ENCODE results near the gene PROB1. TPM values are rescaled to one million over a fixed set of nuclear protein-coding genes. Genes with fewer than 3 reads are reported as not detected.
"Not testable (repeated sequence)": the region's sequence is repeated elsewhere in the genome, so short reads cannot be mapped to it uniquely, and the experiment has no call there.

The PROB1 gene
- total RNA-seq, 1 donor from 2014 or later, result 2.7 TPM

GRCh38 chr5:139381837-139382761 is 12.8 kb downstream of the PROB1 start:
- no peak for DNase-seq (ENCODE audit: extremely low read depth, low read depth, low spot score)

- no peak for DNase-seq (ENCODE audit: extremely low read depth, low read depth, low spot score)
Observed at GRCh38 chr5:139379626-139380449, 15.1 kb downstream of the PROB1 start.

GRCh38 chr5:139378941-139379361 is 16.0 kb downstream of the PROB1 start:
- no peak for DNase-seq (ENCODE audit: extremely low read depth, low read depth, low spot score)

DNA sequence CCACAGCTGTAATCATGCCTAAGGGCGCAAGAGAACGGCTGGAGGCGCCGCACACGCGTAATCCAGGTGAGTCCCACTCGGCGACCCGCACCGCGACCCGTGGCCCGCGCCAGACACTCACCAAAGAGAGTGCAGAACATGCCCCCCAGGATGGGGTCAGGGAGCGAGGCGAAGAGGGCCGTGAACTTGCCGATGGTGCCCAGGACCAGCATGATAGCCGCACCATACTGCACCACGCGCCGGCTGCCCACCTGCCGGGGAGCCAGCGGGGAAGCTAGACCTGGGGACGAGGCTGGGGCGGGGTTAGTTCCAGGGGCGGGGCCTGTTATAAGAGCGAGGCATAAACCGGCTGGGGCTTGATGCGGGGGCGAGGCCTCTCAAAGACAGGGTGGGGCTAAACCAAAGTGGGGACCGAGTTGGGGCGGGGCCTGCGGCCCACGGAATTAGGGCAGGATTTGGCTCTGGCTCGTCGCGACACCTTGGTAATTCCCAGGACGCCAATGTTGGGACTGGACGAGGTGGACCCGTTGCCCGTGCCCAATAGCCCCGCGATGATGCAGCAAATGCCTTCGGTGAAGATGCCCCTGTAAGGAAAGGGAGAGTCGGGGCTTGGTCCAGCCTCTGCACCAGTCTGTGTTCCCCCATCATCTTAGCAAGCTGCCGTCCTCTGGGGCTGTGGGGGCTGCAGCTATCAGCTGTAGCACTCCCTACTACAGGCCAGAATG is 16.6 kb downstream of the PROB1 start:
- no peak for DNase-seq (ENCODE audit: extremely low read depth, low read depth, low spot score)

DNA sequence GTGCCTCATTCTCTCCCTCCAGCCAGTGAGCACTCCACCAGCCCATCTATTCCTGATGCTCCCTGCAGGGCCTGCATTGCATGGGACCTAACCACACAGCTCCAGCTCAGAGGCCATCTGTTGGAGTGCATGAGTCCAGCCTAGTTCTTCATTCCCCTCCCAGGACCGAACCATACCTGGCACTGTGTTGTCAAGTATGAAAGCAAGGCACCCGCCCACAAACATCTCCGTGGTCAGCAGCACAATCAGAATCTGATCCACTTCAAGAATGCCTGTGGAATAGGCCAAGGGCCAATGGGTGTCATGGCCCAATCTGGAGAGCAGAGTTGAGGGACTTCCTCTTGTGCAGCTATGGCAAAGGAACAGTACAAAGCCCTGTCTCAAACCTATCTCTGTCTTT is 17.7 kb downstream of the PROB1 start:
- DNase-seq (ENCODE audit: extremely low read depth, low read depth, low spot score), result no peak

GRCh38 chr5:139376364-139376763 is 18.5 kb downstream of the PROB1 start:
- DNase-seq (ENCODE audit: extremely low read depth, low read depth, low spot score), result no peak

GRCh38 chr5:139374909-139375308 is 20.0 kb downstream of the PROB1 start:
- DNase-seq (ENCODE audit: extremely low read depth, low read depth, low spot score), result no peak

DNA sequence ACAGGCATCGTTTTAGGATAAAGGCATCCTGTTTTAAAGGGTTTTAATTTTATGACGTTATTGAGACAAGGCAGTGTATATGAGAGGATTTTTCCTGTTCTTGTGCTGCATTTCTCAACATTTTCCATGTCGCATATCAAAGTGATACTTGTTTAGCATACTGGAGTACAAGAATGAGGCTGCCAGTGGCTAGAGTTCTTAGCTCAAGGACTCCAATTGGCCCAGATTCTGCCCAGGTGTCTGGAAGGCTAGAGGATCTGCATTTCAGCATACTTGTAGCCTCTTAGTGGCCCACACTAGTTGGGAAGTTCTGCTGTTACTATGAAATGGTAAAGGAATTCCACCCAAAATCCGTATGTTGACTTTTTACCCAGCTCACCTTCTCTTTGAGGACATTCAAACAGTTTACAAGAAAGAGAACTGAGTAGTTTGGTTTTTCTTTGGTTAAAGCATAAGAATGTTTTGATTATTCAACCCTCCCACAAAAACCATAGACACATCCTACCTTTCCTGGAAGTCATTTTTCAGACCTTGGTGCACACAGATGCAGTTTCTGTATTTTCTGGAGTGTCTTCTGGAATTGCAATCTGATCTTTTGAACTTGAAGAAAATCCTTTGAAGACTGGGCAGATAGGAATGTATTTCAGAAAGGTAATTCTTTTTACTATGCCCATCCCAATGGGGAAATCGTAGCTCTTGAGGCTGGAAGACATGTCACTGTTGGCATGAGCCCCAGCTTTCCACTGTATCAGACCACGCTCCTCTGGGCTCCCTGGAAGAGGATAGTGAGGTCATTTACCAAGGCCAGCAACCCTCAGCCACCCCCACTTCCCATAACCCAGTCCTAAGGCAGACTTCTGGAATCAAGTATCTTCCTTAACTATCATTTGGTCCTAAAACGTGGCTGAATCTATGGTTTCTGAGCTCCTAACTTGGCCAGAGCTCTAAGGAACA is 23.1 kb downstream of the PROB1 start:
- DNase-seq (ENCODE audit: extremely low read depth, low read depth, low spot score), result no peak

DNA sequence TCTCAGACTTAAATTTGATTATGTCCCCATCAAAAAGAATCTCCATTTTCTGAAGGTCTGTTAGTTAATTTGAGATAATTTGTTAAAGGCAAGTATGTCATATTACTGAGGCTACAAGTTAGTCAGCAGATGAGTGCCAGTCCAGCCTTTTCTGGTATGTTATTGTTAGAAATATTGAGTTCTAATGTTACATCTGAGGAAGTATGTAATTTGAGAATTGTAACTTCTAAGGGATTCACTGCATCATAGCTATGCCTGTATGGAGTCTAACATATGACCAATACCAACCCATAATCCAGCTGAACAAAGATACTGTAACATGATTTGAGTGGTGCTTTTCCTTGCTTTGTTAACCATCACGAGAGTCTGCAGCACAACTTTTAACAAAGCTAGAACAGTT is 25.7 kb downstream of the PROB1 start:
- no peak for DNase-seq (ENCODE audit: extremely low read depth, low read depth, low spot score)

DNA sequence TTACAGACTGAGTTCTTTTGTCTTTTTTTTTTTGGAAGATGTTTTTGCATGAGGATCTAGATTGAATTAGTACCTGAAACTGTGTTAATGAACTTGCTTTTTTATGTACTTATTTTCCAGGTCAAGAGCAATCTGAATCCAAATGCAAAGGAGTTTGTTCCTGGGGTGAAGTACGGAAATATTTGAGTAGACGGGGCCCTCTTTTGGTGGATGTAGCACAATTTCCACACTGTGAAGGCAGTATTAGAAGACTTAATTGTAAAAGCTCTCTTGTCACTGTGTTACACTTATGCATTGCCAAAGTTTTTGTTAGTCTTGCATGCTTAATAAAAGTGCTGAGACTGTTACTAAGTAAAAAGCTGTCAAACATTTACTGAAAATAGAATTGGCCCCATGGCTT is 26.3 kb downstream of the PROB1 start:
- DNase-seq (ENCODE audit: extremely low read depth, low read depth, low spot score), result no peak

- no peak for DNase-seq (ENCODE audit: extremely low read depth, low read depth, low spot score)
Observed at GRCh38 chr5:139364466-139364865, 30.4 kb downstream of the PROB1 start.

- DNase-seq (ENCODE audit: extremely low read depth, low read depth, low spot score), result no peak
Observed at GRCh38 chr5:139363937-139364336, 31.0 kb downstream of the PROB1 start.

GRCh38 chr5:139361835-139362429 is 33.0 kb downstream of the PROB1 start:
- DNase-seq (ENCODE audit: extremely low read depth, low read depth, low spot score), result no peak

GRCh38 chr5:139360384-139360783 is 34.5 kb downstream of the PROB1 start:
- DNase-seq (ENCODE audit: extremely low read depth, low read depth, low spot score), result no peak

- DNase-seq (ENCODE audit: extremely low read depth, low read depth, low spot score), result no peak
Observed at GRCh38 chr5:139358064-139358463, 36.8 kb downstream of the PROB1 start.

GRCh38 chr5:139355900-139356299 is 39.0 kb downstream of the PROB1 start:
- DNase-seq (ENCODE audit: extremely low read depth, low read depth, low spot score), result not testable (repeated sequence)

- no peak for DNase-seq (ENCODE audit: extremely low read depth, low read depth, low spot score)
Observed at GRCh38 chr5:139354186-139354585, 40.7 kb downstream of the PROB1 start.

DNA sequence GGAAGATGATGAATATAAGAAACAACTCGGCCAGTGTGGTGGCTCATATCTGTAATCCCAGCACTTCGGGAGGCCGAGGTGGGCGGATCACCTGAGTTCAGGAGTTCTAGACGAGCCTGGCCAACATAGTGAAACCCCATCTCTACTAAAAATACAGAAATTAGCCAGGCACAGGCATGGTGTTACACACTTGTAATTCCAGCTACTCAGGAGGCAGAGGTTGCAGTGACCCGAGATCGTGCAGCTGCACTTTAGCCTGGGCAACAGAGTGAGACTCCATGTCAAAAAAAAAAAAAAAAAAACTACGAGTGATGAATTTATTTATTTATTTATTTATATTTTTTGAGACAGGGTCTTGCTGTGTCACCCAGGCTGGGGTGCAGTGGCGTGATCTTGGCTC is 47.0 kb downstream of the PROB1 start:
- not testable (repeated sequence) for DNase-seq (ENCODE audit: extremely low read depth, low read depth, low spot score)

DNA sequence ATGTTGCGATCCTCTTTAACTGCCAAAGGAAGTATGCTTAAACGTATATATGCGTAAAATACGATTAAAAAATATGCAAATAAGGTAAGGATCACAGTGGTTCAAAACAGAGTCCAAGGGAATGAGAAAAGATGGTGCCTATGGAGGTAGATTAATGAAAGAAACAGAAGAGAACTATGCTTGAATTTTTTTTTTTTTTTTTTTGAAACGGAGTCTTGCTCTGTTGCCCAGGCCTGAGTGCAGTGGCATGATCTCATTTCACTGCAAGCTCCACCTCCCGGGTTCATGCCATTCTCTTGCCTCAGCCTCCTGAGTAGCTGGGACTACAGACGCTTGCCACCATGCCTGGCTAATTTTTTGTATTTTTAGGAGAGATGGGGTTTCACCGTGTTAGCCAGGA is 49.5 kb downstream of the PROB1 start:
- not testable (repeated sequence) for DNase-seq (ENCODE audit: extremely low read depth, low read depth, low spot score)

GRCh38 chr5:139344177-139344576 is 50.7 kb downstream of the PROB1 start:
- no peak for DNase-seq (ENCODE audit: extremely low read depth, low read depth, low spot score)

Data from glomerular endothelial cell (primary cell).